HG03045 (cell line): ENCODE measurements around the gene TARDBP.
A peak's percentile ranks its signal among the peaks of the same experiment; 100 is the strongest.
"Not testable (repeated sequence)": the region's sequence is repeated elsewhere in the genome, so short reads cannot be mapped to it uniquely, and the experiment has no call there.

ENCODE experiments used
- ATAC-seq: cut with Tn5 transposase; IDR thresholded peaks from one replicate; pipeline ENCODE4 v1.9.1; 2021; ENCODE audit warnings: mild to moderate bottlenecking, moderate library complexity; ENCODE audit not compliant: unreplicated experiment

Gene TARDBP

GRCh38 chr1:11059155-11059967 lies 46.9 kb downstream of the TARDBP start:
- peak; percentile 14 for ATAC-seq

- ATAC-seq: peak; percentile 91
Observed at GRCh38 chr1:11059968-11060830, 47.7 kb downstream of the TARDBP start, which contains the start of gene SRM. SRM (minus strand) TSS chr1:11060018; CDS start chr1:11059943, 75 bp downstream.

- ATAC-seq: no peak
Observed at GRCh38 chr1:11061652-11062365, 49.4 kb downstream of the TARDBP start.

- ATAC-seq: no peak
Observed at GRCh38 chr1:11062965-11063401, 50.5 kb downstream of the TARDBP start.

GRCh38 chr1:11063937-11064537 lies 51.6 kb downstream of the TARDBP start:
- not testable (repeated sequence) for ATAC-seq

- no peak for ATAC-seq
Observed at GRCh38 chr1:11064942-11065341, 52.5 kb downstream of the TARDBP start.

- ATAC-seq: no peak
Observed at GRCh38 chr1:11065796-11066195, 53.3 kb downstream of the TARDBP start.

GRCh38 chr1:11067716-11068599 lies 55.5 kb downstream of the TARDBP start:
- no peak for ATAC-seq

- ATAC-seq: no peak
Observed at GRCh38 chr1:11068600-11069473, 56.4 kb downstream of the TARDBP start.

GRCh38 chr1:11070876-11071275 lies 58.4 kb downstream of the TARDBP start:
- no peak for ATAC-seq

- ATAC-seq: no peak
Observed at GRCh38 chr1:11071463-11072215, 59.2 kb downstream of the TARDBP start.

- no peak for ATAC-seq
Observed at GRCh38 chr1:11072216-11072917, 59.9 kb downstream of the TARDBP start.

GRCh38 chr1:11073398-11073797 lies 60.9 kb downstream of the TARDBP start:
- ATAC-seq: not testable (repeated sequence)
